CD4-positive, alpha-beta T cell (primary cell): ENCODE measurements around the gene EMC8. TPM values are rescaled to one million over a fixed set of nuclear protein-coding genes. Genes with fewer than 3 reads are reported as not detected.

Experiments used
- ATAC-seq: fragments of 200-7000 bp; cut with Tn5 transposase; one replicate; pipeline ENCODE4 v1.10.0; 2022; ENCODE audit warnings: mild to moderate bottlenecking; ENCODE audit not compliant: poor library complexity
- CTCF ChIA-PET: fragments of 350-600 bp; sonication (Branson Sonifier 250); formaldehyde crosslinking; loops from one replicate; lab custom pipeline; 2021; ENCODE audit warnings: antibody characterized with exemption, inconsistent platforms; lab: Charles Lee
- POLR2A ChIA-PET: fragments of 350-600 bp; sonication (Branson Sonifier 250); formaldehyde crosslinking; loops from one replicate; lab custom pipeline; 2021; ENCODE audit warnings: antibody characterized with exemption, inconsistent platforms; lab: Charles Lee
- DNase-seq, 14 experiments: peaks; one replicate each; pipeline ENCODE4 v3.0.0-alpha.2; 2013 to 2020; ENCODE audit warnings: mixed read lengths in 2 of 14
- H3K27ac ChIP-seq, 2 donors: one replicate each; pipeline versions ENCODE4 v1.5.1 to v1.7.0; 2013; ENCODE audit warnings: low read length in 2 of 2, low read depth in 1 of 2, mild to moderate bottlenecking in 1 of 2
- H3K27me3 ChIP-seq, 2 experiments: 1 replicate in 1 of 2; 2 replicates in 1 of 2; pipeline versions ENCODE4 v1.6.1 to v1.7.0; 2013; ENCODE audit warnings: low read length in 2 of 2, control low read depth in 1 of 2, mild to moderate bottlenecking in 1 of 2, moderate library complexity in 1 of 2; ENCODE audit not compliant: insufficient read depth in 2 of 2, control insufficient read depth in 1 of 2
- H3K36me3 ChIP-seq: one replicate; pipeline ENCODE4 v1.6.1; 2013; ENCODE audit warnings: low read length, control low read depth; ENCODE audit not compliant: insufficient read depth
- H3K4me1 ChIP-seq: one replicate; pipeline ENCODE4 v1.6.1; 2013; ENCODE audit warnings: low read length, control low read depth; ENCODE audit not compliant: insufficient read depth
- H3K4me3 ChIP-seq: one replicate; pipeline ENCODE4 v1.5.1; 2013; ENCODE audit warnings: mild to moderate bottlenecking, low read length, moderate library complexity
- H3K9me3 ChIP-seq, 2 experiments: 1 replicate in 1 of 2; 2 replicates in 1 of 2; pipeline versions ENCODE4 v1.6.1 to v1.7.0; 2013; ENCODE audit warnings: low read length in 2 of 2, mild to moderate bottlenecking in 2 of 2, control low read depth in 1 of 2, moderate library complexity in 1 of 2; ENCODE audit not compliant: control insufficient read depth in 1 of 2, insufficient read depth in 1 of 2
- H3K27ac Mint-ChIP-seq: one replicate; pipeline ENCODE4 v1.8.0; 2020; ENCODE audit warnings: mixed read lengths
- H3K27me3 Mint-ChIP-seq: one replicate; pipeline ENCODE4 v1.8.0; 2021; ENCODE audit warnings: mixed read lengths
- H3K36me3 Mint-ChIP-seq: one replicate; pipeline ENCODE4 v1.8.0; 2021; ENCODE audit warnings: low read depth, mixed read lengths
- H3K4me1 Mint-ChIP-seq: one replicate; pipeline ENCODE4 v1.8.0; 2021; ENCODE audit warnings: low read depth, mixed read lengths
- H3K4me3 Mint-ChIP-seq: one replicate; pipeline ENCODE4 v1.8.0; 2020; ENCODE audit warnings: mild to moderate bottlenecking, mixed read lengths
- H3K9me3 Mint-ChIP-seq: one replicate; pipeline ENCODE4 v1.8.0; 2020; ENCODE audit warnings: mixed read lengths
- CTCF ChIP-seq: fragments of 200-600 bp; IDR thresholded peaks from one replicate; pipeline ENCODE4 v1.8.0; 2022; ENCODE audit warnings: antibody characterized with exemption, mild to moderate bottlenecking
- intact Hi-C, 2 experiments: fragments of 100-400 bp; cut with DNase I in 1 of 2; cut with micrococcal nuclease in 1 of 2; formaldehyde crosslinking; loops; one replicate each; pipeline versions ENCODE4 v1.15.1 to v1.9.0; 2023 to 2025; cut with DNase I, micrococcal nuclease
- total RNA-seq, 174 experiments: library from RNA in 2 of 174; stranded (reverse) in 2 of 174; gene quantifications; one replicate each; pipeline ENCODE4 v1.2.3 and lab custom pipeline; 2021 to 2026

EMC8 gene
- total RNA-seq, 2 experiments from 2014 or later: 38.9 to 41.7 TPM

GRCh38 chr16:85833219-85833920 lies 34.0 kb upstream of the EMC8 start:
- Histone ChIP-seq H3K27ac (no peak overlapping the region), H3K36me3 (no peaks in the 10 kb centered on the region), H3K9me3 (peaks cover 0 to 30% of the 10 kb centered on the region in 2 experiments), H3K4me3 (no peak overlapping the region), H3K27me3 (peaks cover 3 to 25% of the 10 kb centered on the region in 2 experiments), H3K4me1 (peaks cover 12% of the 10 kb centered on the region)
- ChIA-PET CTCF (no interaction called here), POLR2A (no interaction called here)
- Mint-ChIP-seq H3K27me3 (peaks cover 48% of the 10 kb centered on the region), H3K36me3 (no peaks in the 10 kb centered on the region), H3K4me3 (no peak overlapping the region), H3K9me3 (no peaks in the 10 kb centered on the region), H3K27ac (no peak overlapping the region), H3K4me1 (peaks cover 4% of the 10 kb centered on the region)
- DNase-seq (no peak), ATAC-seq (no peak)
- intact Hi-C loops: no loop called here
- TF ChIP-seq CTCF: no peak

- no peak for TF ChIP-seq CTCF
- POLR2A ChIA-PET: no interaction called here
- ATAC-seq: no peak
- Mint-ChIP-seq H3K27me3 (peaks cover 44% of the 10 kb centered on the region), H3K4me3 (no peak overlapping the region), H3K4me1 (peaks cover 4% of the 10 kb centered on the region), H3K36me3 (no peaks in the 10 kb centered on the region), H3K27ac (no peak overlapping the region), H3K9me3 (no peaks in the 10 kb centered on the region)
- CTCF ChIA-PET: no interaction called here
- Histone ChIP-seq H3K27ac (no peak overlapping the region), H3K4me1 (peaks cover 12% of the 10 kb centered on the region), H3K36me3 (no peaks in the 10 kb centered on the region), H3K4me3 (no peak overlapping the region), H3K9me3 (peaks cover 0 to 33% of the 10 kb centered on the region in 2 experiments), H3K27me3 (peaks cover 3 to 23% of the 10 kb centered on the region in 2 experiments)
- no peak for DNase-seq
- intact Hi-C loops: no loop called here
These were observed 33.4 kb upstream of the EMC8 start for GRCh38 chr16:85832570-85833218.

- TF ChIP-seq CTCF: no peak
- H3K9me3 ChIP-seq: peaks cover 0 to 33% of the 10 kb centered on the region in 2 experiments
- ChIA-PET CTCF (interaction anchor here (1.4 kb wide), 1 partner anchor 10 kb away, joined by 3 read pairs; no protein-coding TSS in a partner anchor), POLR2A (no interaction called here)
- DNase-seq (no peak), ATAC-seq (no peak)
- Mint-ChIP-seq H3K27me3 (peaks cover 43% of the 10 kb centered on the region), H3K4me1 (peaks cover 4% of the 10 kb centered on the region), H3K27ac (no peak overlapping the region), H3K36me3 (no peaks in the 10 kb centered on the region), H3K9me3 (no peaks in the 10 kb centered on the region), H3K4me3 (no peak overlapping the region)
- H3K27ac ChIP-seq: no peak overlapping the region
- intact Hi-C loops: no loop called here
- H3K4me3 ChIP-seq: no peak overlapping the region
- H3K27me3 ChIP-seq: peaks cover 3 to 21% of the 10 kb centered on the region in 2 experiments
- no peaks in the 10 kb centered on the region for H3K36me3 ChIP-seq
- peaks cover 12% of the 10 kb centered on the region for H3K4me1 ChIP-seq
These were observed 31.5 kb upstream of the EMC8 start for GRCh38 chr16:85830821-85831220.
